ENCODE data around the gene SERPINE2. TPM values are rescaled to one million over a fixed set of nuclear protein-coding genes. Genes with fewer than 3 reads are reported as not detected.

The SERPINE2 gene
- total RNA-seq, 1 donor from 2014 or later: 57.7 TPM

GRCh38 chr2:224046752-224047151 lies 7.7 kb upstream of the SERPINE2 start:
- TF ChIP-seq CTCF (conservative IDR thresholded peaks at IDR 0.05; ENCODE audit: low read depth, low read length): no peak
- no peak overlapping the region for H3K4me3 ChIP-seq (ENCODE audit: low read depth, low read length)
- no peak for DNase-seq (ENCODE audit: low read depth)

GRCh38 chr2:224042191-224042696 lies 3.2 kb upstream of the SERPINE2 start:
- TF ChIP-seq CTCF (conservative IDR thresholded peaks at IDR 0.05; ENCODE audit: low read depth, low read length): no peak
- H3K4me3 ChIP-seq (ENCODE audit: low read depth, low read length): no peak overlapping the region
- DNase-seq (ENCODE audit: low read depth): no peak

DNA sequence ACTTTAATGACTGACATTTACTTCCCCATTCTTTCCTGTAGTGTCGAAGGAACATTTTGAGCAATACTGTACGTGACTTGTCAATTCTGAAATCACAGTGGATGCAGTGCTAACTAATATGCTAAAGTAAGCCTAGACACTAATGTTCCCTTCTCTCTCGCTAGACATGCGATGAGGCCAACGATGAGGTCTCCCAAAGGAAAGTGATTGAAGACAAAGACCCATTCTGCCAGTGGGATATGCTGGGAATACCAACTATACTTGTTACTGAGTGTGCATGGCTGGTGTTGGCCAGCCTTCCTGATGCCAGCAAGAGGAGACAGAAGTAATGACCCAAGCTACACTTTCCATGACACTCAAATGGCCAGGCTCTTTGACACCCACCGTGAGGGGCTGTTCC lies 2.5 kb upstream of the SERPINE2 start:
- DNase-seq (ENCODE audit: low read depth): no peak
- no peak for TF ChIP-seq CTCF (conservative IDR thresholded peaks at IDR 0.05; ENCODE audit: low read depth, low read length)
- H3K4me3 ChIP-seq (ENCODE audit: low read depth, low read length): no peak overlapping the region

- no peak for DNase-seq (ENCODE audit: low read depth)
- H3K4me3 ChIP-seq (ENCODE audit: low read depth, low read length): peak overlapping the region; percentile 8
- TF ChIP-seq CTCF (conservative IDR thresholded peaks at IDR 0.05; ENCODE audit: low read depth, low read length): no peak
Observed at GRCh38 chr2:224040753-224041152, 1.7 kb upstream of the SERPINE2 start.

DNA sequence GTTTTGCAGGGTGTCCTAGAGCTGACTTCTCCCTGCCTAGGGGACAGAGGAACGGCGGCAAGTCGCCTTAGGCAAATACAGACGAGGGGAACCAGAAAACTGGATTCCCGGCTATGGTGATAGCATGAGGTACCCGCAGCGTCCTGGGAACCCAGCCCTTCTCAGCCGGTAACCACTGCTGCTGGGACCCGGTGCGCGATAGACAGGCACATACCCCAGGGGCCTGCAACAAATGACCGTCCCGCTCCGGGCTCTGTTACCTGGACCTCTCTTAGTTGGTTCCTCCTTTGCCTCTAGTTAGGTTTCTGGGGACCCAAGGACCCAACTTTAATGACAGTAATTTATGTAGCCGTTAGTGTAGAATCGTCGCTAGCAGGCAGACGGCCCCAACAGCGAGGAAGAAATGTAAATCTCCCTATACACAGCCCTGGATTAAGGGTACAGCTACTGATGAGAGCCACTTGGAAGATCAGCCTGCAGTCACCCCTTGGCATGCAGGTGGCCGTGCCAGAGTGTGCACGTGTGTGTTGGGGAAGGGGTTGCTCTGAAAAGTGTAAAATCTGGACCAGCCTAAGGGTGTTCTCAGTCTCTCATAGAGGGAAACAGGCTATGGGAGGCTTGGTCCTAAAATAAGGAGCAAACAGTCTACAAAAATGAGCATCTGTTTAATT lies 819 bp upstream of the SERPINE2 start:
- DNase-seq (ENCODE audit: low read depth): no peak
- TF ChIP-seq CTCF (conservative IDR thresholded peaks at IDR 0.05; ENCODE audit: low read depth, low read length): no peak
- H3K4me3 ChIP-seq (ENCODE audit: low read depth, low read length): peak overlapping the region; percentile 90

- DNase-seq (ENCODE audit: low read depth): no peak
- H3K4me3 ChIP-seq (ENCODE audit: low read depth, low read length): peak overlapping the region; percentile 90
- TF ChIP-seq CTCF (conservative IDR thresholded peaks at IDR 0.05; ENCODE audit: low read depth, low read length): no peak
Observed at GRCh38 chr2:224038830-224039079, 331 bp downstream of the SERPINE2 start.
